ENCODE measurements around the gene MAST4.

DNA sequence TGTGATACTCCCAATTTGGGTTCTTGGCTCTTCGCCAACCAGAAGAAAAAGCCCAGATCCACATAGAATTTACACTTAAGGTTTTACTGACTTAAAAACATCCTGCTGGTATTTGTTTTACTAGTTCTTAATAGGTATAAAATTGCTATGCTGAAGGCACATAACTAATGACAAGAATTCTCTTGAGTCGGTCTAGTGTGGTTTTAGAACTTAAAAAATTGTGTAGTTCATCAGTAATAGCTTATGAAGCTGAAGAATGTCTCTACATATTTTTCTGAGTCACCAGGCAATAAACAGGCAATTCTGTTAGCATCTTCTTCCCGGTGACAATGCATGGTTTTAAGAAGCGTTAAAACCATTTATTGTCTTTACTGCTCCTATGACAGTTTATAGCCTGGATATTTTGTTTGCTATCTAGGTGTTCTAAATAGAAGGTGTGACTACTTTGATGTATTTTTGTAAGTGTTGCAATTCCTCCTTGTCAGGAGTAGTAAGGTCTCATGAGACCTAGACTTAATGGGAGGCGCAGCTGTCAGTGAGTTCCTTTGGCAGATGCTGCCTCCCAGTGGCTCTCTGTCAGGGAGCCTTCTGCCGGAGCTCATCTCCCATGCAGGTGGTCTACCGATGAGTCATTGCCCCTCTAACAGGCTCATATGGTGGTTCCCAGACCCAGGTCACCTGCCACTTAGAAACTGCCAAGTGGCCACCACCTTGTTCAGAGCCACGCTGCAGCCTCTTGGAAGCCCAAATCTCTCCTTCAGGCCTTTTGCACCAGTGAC, 173.8 kb downstream of the MAST4 start:
- TF ChIP-seq, protein P1, sequence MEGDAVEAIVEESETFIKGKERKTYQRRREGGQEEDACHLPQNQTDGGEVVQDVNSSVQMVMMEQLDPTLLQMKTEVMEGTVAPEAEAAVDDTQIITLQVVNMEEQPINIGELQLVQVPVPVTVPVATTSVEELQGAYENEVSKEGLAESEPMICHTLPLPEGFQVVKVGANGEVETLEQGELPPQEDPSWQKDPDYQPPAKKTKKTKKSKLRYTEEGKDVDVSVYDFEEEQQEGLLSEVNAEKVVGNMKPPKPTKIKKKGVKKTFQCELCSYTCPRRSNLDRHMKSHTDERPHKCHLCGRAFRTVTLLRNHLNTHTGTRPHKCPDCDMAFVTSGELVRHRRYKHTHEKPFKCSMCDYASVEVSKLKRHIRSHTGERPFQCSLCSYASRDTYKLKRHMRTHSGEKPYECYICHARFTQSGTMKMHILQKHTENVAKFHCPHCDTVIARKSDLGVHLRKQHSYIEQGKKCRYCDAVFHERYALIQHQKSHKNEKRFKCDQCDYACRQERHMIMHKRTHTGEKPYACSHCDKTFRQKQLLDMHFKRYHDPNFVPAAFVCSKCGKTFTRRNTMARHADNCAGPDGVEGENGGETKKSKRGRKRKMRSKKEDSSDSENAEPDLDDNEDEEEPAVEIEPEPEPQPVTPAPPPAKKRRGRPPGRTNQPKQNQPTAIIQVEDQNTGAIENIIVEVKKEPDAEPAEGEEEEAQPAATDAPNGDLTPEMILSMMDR (conservative IDR thresholded peaks at IDR 0.05 in 1 of 2, IDR thresholded peaks at IDR 0.05 in 1 of 2; ENCODE audit: low read depth in 1 of 2, low read length in 2 of 2): peak in 1 of 2 donors; percentile 24
- no peak for TF ChIP-seq EZH2 (IDR thresholded peaks at IDR 0.05; ENCODE audit: low read length, missing control alignments)

All from fibroblast of lung (primary cell).